Measurements from ENCODE around the gene ESPL1.

The ESPL1 gene

DNA sequence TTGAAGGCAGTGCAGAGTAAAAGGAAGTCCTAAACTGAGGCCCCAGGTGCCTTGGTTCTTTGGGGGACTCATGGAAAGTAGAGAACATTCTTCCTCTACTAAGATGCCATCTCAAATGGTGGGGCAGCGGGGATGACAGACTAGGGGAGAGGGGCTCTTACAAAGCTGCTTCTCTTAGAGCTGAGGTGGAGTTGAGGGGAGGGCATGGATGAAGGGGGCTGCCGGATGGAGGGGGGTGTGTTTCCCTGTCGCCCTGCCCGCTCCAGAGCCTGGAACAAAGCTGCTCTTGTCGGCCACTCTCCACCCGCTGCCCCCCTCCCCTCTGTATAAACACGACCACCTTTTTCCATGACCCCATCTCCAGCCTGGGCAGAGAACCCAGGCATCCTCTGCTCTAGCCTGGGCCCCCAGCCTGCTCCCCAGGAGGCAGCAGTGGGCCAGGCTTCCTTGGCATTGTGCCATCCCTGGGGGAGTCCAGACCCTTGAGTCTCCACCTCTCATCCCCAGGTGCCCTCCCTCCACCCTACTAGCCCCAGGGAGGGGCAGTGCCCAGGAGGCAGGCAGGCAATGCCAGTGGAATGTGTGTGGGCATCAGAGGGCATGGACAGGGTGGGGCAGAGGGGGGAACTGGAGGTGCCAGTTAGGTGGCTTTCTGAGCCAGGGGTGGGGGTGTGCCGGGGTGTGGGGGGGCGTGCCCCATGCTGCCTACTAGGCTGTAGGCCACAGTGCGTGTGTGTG lies 37.8 kb upstream of the ESPL1 start:
- no peak overlapping the region for H3K4me3 ChIP-seq (ENCODE audit: low read depth, low read length)
- no peak for DNase-seq (ENCODE audit: low read depth)

DNA sequence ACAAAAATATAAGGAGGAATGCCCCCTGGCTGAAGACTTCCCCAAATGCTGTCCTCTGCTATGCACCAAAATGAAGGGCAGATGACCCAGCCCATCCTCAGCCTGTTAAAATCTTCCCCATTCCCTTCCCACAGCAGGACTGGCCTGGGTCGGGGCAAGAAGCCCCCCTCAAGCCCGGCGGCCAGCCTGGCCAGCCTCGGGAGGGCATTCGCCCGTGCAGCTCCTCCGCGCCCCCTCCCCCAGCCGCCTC lies 36.5 kb upstream of the ESPL1 start:
- H3K4me3 ChIP-seq (ENCODE audit: low read depth, low read length), result peak overlapping the region; percentile 57
- no peak for DNase-seq (ENCODE audit: low read depth)

DNA sequence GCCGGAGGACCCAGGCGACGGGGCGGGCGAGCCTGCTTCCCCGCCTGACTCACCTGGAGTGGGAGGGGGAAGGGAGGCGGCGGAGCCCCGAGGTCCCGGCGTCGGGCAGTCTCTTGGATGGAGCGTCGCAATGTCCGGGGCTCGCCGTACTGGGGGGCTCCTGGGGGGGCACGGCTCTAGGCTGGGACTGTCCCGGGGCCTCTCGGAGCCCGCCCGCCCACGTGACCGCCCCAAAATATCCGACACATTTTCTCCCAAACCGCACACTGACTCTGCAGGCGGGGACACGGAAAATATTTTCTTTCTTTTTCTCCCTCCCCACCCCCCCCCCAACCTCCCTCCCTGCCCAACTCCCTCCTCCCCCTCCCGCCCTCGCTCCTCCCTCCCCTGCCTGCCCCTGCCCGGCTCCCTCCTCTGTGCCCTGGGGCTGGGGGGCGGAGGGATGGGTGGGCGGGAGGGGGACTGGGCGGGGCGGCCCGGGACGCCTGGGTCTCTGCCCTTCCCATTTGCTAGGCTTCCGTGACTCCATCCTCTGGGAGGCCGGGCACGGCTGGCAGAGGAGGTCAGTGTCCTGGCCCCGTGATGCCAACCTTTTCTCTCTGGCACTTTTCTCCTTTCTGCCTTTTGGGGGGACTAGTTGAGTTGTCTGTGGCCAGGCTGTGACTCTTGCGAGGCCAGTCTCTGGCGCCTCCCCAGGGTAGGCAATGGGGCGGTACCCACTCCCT lies 36.0 kb upstream of the ESPL1 start, which contains the start of gene RARG:
Gene RARG, minus strand, starts transcription at position 289 of the 725 bp plus-strand sequence. CDS start 4,664 bp downstream, outside the sequence.
- no peak for DNase-seq (ENCODE audit: low read depth)

DNA sequence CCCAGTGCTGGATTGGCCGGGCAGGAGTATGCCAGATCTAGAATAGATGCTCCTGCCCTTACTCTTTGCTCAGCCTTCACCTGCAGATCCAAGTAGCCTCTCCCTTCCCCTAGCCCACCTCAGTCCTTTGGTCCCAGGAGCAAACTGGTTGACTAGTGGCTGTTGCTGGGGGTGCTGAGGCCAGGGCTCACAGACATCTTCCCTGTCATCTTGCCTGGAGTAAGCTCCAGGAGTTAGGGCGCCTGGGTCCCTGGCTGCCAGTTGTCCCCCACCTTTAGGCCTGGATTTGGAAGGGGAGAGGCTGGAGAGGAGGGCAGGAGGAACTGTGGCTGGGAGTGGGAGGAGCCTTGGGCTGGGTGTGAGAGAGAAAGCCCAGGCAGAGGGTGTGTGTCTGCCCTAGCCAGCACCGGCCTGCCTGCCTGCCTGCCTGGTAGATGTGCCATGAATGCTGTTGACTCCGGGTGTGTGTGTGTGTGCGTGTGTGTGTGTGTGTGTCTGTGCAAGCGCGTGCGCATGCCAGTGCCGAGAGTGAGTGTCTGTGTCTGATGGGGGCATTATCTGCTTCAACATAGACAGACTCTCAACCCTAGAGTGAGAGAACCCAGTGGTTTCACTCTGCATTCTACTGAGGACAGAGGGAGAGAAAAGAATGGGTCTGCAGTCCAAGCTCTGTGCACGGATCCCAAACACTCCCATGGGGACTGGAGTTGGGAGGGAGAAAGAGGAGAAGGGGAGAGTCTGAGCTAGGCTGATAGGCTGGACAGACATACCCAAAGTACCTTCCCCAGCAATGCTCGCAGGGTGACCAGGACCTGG lies 35.2 kb upstream of the ESPL1 start:
- peak overlapping the region; percentile 49 for H3K4me3 ChIP-seq (ENCODE audit: low read depth, low read length)
- no peak for DNase-seq (ENCODE audit: low read depth)

More for the DNA sequence above, 36.0 kb upstream of the ESPL1 start, which contains the start of gene RARG:
- H3K4me3 ChIP-seq (ENCODE audit: low read depth, low read length), result peak within 1 kb of the TSS; percentile 57

DNA sequence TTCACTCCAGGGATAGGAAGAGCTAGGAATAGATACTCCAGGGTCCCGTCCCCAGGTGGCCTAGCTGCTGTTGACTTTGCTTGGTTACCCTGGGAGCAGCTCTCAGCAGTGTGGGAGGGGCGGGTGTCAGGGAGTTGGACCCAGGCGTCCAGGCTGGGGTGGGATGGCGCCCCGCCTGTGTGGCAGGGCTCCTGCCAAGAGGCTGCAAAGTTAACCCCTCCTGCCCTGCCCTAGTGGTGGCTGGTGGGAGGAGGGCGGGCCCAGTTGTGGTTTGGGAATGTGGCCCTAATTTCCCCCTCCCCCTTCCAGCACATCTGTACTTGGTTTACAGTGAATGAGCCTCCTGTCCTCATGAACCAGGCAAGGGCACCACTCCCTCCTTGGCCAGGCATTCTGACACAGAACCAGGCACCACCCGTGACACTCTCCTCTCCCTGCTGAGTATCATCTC lies 34.4 kb upstream of the ESPL1 start:
- H3K4me3 ChIP-seq (ENCODE audit: low read depth, low read length), result no peak overlapping the region

DNA sequence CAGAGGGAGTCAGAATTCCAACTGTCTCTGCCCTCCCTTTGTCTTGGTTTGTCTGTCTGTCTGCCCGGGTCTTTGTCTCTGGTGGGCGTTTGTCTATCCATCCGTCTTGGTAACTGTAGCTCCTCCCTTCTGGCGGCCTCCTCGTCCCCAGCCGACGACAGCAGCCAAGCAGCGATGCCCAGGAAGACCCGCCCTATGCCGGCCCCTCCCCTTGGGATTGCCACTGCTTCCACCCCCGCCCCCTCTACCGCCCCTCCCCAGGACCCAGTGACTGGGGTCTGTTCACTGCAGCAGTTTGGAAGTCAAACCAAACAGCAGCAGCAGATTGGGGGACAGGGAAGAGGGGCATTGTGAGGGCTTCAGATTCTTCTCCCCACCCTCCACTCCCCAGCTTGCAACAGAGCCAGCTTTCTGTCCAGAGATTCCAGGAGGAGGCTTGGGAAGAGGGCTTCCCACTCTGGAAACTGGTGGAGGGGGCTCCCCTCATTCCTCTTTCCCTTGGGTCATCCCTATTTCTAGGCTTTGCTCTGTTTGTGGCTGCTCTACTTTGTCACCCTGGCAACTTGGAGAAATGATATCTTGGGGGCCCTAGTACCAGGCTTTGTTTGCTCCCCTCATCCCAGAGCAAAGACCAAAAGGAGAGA lies 33.7 kb upstream of the ESPL1 start:
- no peak overlapping the region for H3K4me3 ChIP-seq (ENCODE audit: low read depth, low read length)
- DNase-seq (ENCODE audit: low read depth), result no peak

More for the DNA sequence above, 34.4 kb upstream of the ESPL1 start:
- no peak for DNase-seq (ENCODE audit: low read depth)

DNA sequence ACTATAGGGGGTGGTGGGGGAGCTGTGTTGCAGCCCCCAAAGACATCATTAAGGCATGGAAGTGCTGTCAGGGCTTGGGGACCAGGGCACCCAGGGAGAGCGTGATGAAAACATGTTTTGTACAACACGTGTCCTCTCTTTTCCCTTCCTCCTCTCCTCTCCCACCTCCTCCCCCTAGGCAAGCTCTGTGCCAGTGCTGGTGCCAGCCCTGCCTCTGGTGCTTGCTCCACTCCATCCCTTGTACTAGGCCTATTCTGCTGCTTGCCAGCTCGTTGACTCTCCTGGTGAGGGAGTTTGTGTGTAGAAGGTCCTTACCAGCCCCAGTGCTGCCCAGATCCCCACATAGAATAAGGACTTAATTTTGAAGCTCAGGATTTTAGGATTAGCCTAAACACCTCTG lies 32.9 kb upstream of the ESPL1 start:
- H3K4me3 ChIP-seq (ENCODE audit: low read depth, low read length), result no peak overlapping the region
- DNase-seq (ENCODE audit: low read depth), result no peak

DNA sequence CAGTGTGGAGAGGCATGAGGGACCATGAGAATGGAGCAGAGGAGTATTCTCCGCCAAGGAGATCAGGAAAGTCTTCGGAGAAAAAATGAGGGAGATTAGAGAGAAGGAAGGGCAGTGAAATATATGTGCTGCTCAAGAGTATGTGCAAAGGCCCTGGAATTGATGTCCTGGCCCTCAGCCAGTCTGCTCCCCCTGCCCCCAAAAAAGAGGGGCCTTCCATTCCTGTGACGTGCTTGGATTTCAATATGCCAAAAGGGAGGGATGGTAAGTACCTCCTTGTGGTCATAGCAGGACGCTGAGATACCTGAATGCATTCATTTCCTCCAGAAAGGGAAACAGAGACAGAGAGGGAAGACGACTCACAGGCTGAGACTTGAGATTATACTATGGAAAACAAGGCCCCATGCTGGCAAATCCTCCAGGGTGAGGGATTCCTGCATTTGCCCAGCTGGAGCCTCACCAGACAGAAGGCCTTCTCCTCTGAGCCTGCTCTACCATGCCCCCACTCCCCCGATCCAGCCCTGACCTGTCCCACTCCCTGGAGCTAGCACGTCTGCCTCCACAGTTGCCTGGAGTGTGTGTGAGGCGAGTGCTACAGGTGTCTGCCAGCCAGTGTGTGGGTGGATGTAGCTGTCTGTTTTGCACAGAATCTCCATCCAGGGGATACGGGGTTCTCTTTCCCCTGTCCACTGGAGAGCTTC lies 32.2 kb upstream of the ESPL1 start:
- DNase-seq (ENCODE audit: low read depth), result no peak
- H3K4me3 ChIP-seq (ENCODE audit: low read depth, low read length), result no peak overlapping the region

DNA sequence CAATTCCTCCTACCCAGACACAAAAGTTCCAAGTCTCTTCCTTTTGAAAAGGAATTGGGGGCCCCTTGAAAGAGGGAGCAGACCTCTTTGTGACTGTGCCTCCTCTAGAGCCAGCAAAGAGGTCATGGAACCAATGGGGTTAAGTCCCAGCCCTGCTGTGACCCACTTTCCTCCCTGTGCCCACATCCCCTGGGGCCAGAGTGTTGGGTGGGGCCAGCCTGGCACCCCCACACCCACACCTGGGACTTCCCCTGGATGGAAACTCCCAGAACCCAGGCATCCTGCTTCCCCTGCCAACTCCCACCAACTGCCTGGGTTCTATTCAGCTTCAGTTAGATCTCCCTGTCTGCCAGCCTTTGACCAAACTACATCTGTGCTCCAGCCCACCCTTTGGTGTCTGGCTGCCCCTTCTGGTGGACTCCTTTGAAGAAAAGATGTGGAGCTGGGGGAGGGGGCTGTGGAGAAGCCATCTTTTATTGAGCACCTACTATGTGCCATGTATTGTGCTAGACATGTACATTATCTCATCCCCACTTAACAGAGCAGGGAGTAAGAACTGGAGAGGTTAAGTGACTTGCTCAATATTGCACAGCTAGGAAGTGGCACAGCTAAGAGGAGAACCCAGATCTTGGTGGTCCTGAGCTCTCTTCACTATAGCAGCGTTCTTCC lies 31.5 kb upstream of the ESPL1 start:
- H3K4me3 ChIP-seq (ENCODE audit: low read depth, low read length), result no peak overlapping the region
- no peak for DNase-seq (ENCODE audit: low read depth)

DNA sequence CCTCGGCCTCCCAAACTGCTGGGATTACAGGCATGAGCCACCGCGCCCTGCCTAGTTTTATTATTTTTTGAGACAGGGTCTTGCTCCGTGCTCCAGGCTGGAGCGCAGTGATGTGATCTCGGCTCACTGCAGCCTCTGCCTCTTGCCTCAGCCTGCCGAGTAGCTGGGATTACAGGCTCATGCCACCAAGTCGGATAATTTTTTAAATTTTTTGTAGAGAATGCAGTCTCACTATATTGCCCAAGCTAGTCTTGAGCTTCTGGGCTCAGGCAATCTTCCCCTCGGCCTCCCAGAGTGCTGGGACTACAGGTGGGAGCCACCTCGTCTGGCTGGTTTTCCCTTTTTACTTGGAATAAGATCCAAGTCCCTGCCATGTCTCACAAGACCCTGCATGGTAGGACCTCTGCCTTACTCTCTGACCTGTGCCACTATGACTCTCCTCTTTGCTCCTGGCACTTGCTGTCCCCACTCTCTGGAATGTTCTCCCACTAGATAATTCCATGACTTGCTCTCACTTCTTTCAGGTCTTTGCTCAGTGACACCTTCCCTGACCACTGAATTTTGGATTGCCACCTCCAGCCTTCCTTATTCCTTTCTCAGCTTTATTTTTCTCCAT lies 28.3 kb upstream of the ESPL1 start:
- DNase-seq (ENCODE audit: low read depth), result no peak
- no peak overlapping the region for H3K4me3 ChIP-seq (ENCODE audit: low read depth, low read length)

DNA sequence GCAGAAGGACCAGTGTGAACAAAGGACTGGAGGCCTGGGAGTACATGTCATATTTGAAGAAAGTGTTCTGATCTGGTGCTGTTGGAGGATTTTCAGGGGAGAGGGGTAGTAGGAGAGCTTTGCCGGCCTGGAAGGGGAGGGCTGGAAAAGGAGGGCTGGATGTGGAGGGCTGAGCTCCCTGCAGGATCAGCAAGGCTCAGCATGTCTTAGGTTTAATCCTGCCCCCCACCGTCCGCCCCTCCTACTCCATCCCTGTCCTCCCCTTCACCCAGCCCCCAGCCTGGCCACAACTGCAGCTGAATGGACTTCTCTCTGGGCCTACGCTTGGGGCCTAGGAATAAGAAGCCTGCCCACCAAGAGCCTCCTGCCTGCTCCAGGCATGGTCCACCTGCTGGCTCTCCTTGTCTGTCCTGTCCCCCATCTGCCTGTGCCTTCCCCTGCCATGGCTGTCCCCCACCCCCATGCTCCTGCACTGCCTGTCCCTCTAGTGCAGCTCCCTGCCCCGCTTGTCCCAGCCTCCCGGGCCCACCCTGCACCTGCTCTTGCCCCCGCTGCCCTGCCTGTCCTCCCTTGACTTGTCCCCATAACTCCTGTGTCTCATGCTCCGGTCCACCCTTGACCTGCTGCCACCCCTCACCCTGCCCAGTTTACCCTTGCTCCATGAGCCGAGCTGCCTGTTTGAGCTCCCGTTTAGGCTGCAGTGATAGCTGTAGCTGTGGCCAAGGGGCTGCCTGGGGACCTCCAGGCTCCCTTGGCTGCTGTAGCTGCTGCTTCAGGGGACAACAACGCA lies 26.3 kb upstream of the ESPL1 start:
- H3K4me3 ChIP-seq (ENCODE audit: low read depth, low read length), result no peak overlapping the region
- DNase-seq (ENCODE audit: low read depth), result no peak

DNA sequence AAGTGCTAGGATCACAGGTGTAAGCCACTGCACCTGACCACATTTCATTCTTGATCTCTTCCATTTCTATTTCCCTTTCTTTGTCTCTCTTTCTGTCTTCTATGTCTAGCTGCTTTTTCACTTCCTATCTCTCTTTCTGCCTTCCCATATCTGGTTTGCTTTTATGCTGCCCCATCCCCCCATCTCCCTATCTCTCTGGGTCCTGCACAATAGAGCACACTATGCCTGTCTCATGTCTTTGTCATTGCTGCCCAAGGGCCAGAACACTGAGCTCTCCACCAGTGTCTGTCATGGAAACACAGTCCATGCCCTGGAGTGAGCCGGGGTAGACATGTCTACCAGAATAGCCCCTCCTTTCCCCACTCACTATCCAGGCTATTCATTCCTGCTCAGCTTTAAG lies 23.8 kb upstream of the ESPL1 start:
- no peak for DNase-seq (ENCODE audit: low read depth)
- no peak overlapping the region for H3K4me3 ChIP-seq (ENCODE audit: low read depth, low read length)

DNA sequence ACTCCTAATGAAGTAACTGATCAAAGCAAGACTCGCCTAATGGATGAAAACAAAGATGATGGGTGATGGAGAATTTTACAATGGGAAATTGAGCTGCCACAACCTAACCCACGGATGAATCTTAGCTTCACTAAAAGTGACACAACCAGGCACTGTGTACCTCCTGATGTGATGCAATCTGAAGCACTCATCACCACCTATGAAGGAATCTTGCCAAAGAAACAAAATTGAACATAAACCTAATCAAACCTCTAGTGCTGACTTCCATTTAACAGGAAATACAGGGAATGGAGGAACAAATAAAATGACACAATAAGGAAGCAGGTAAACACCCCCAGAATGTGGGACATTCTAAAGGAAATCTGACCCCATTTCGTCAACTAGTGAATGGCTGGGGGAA lies 22.8 kb upstream of the ESPL1 start:
- H3K4me3 ChIP-seq (ENCODE audit: low read depth, low read length), result no peak overlapping the region

DNA sequence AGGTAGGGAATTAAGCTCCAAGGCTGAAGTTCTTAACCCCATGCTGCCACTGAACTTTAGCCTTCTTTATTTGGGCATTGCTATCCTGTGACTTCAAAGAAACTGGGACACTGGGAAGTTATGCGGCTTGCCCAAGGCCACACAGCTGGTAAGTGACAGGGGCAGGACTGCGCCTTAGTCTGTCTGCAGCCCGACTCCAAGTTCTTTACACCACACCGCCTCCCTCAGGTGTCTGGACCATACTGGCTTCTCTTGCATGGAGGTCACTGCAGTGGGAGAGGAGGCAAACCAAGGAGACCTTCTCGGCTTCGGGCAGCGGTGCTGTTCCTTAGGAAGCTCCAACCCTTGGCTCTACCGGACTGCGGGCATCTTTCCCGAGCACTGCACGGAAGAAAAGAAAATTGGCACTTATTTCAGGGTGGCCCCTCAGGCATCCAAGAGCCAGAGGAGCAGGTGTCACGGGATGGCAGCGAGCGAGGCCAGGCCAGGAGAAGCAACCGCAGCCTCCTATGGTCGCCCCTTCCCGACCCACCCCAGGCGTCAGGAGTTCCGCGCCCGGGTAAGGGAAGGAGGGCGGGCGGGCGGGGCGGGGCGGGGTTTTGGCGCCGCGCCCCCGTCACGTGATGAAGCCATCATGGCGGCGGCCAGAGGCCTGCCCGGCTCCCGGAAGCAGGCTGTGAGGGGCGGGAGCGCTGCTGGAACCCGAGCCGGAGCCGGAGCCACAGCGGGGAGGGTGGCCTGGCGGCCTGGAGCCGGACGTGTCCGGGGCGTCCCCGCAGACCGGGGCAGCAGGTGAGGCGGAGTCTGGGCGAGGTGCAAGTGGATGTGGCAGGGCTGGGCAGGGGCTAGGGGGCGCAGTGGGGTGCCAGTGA lies 16.4 kb upstream of the ESPL1 start:
- peak overlapping the region; percentile 69 for H3K4me3 ChIP-seq (ENCODE audit: low read depth, low read length)
- DNase-seq (ENCODE audit: low read depth), result no peak

More for the DNA sequence above, 22.8 kb upstream of the ESPL1 start:
- DNase-seq (ENCODE audit: low read depth), result no peak

DNA sequence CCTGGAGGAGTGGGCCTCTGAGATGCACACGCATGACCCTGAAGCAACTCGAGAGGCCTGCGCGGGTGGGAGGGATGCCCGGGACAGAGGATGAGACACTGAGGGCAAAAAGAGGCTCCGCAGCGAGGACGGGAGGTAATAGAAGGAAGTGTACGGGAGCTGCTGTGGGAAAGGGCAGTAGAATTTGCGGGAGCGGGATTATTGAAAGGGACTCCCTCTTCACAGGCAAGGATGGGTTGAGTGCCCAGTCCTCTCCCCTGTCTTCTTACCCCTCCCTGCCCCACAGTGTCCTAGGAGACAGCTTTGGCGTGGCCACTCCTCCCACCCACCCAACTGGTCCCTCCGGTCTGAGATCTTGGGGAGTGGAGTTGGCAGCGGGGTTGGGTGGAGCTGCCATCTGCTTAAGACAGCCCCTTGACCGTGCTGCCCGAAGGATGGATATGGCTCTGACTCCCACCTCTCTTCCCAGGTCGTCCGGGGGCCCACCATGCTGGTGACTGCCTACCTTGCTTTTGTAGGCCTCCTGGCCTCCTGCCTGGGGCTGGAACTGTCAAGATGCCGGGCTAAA lies 15.7 kb upstream of the ESPL1 start:
- no peak for DNase-seq (ENCODE audit: low read depth)
- peak overlapping the region; percentile 69 for H3K4me3 ChIP-seq (ENCODE audit: low read depth, low read length)

DNA sequence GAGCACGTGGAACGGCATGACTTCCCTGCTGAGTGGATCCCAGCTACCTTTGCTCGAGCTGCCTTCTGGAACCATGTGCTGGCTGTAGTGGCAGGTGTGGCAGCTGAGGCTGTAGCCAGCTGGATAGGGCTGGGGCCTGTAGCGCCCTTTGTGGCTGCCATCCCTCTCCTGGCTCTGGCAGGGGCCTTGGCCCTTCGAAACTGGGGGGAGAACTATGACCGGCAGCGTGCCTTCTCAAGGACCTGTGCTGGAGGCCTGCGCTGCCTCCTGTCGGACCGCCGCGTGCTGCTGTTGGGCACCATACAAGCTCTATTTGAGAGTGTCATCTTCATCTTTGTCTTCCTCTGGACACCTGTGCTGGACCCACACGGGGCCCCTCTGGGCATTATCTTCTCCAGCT lies 14.8 kb upstream of the ESPL1 start:
- DNase-seq (ENCODE audit: low read depth), result no peak
- no peak overlapping the region for H3K4me3 ChIP-seq (ENCODE audit: low read depth, low read length)

Measured in skeletal muscle cell (primary cell).